ENCODE data around the gene MAN1A1.

DNA sequence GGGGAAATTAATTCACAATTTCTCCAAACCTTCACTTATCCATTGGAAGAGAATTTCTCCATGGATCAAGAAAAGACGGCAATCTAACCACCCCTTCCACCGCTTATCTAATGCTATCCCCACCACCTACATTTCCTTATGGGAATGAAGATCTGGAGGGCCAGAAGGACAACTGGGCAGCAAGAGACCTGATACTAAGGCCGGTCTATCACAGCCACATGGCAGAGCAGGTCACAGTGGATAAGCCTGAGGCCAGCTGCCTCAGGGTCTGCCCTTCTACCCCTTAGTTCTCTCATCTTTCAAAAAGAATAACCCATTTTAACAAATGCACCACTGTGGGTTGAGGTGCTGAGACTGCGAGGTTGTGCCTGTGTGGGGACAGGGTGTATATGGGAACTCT is 37.1 kb downstream of the MAN1A1 start:
- TF ChIP-seq, protein P1, sequence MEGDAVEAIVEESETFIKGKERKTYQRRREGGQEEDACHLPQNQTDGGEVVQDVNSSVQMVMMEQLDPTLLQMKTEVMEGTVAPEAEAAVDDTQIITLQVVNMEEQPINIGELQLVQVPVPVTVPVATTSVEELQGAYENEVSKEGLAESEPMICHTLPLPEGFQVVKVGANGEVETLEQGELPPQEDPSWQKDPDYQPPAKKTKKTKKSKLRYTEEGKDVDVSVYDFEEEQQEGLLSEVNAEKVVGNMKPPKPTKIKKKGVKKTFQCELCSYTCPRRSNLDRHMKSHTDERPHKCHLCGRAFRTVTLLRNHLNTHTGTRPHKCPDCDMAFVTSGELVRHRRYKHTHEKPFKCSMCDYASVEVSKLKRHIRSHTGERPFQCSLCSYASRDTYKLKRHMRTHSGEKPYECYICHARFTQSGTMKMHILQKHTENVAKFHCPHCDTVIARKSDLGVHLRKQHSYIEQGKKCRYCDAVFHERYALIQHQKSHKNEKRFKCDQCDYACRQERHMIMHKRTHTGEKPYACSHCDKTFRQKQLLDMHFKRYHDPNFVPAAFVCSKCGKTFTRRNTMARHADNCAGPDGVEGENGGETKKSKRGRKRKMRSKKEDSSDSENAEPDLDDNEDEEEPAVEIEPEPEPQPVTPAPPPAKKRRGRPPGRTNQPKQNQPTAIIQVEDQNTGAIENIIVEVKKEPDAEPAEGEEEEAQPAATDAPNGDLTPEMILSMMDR (IDR thresholded peaks at IDR 0.05; ENCODE audit: low read length), result no peak
- no peak for TF ChIP-seq EZH2 (optimal IDR thresholded peaks at IDR 0.05; ENCODE audit: low read depth, low read length)
- TF ChIP-seq EZH2phosphoT487 (IDR thresholded peaks at IDR 0.05; ENCODE audit: low read length), result no peak

All from MM.1S (cell line).